ENCODE data around the gene KRT5.

The KRT5 gene

DNA sequence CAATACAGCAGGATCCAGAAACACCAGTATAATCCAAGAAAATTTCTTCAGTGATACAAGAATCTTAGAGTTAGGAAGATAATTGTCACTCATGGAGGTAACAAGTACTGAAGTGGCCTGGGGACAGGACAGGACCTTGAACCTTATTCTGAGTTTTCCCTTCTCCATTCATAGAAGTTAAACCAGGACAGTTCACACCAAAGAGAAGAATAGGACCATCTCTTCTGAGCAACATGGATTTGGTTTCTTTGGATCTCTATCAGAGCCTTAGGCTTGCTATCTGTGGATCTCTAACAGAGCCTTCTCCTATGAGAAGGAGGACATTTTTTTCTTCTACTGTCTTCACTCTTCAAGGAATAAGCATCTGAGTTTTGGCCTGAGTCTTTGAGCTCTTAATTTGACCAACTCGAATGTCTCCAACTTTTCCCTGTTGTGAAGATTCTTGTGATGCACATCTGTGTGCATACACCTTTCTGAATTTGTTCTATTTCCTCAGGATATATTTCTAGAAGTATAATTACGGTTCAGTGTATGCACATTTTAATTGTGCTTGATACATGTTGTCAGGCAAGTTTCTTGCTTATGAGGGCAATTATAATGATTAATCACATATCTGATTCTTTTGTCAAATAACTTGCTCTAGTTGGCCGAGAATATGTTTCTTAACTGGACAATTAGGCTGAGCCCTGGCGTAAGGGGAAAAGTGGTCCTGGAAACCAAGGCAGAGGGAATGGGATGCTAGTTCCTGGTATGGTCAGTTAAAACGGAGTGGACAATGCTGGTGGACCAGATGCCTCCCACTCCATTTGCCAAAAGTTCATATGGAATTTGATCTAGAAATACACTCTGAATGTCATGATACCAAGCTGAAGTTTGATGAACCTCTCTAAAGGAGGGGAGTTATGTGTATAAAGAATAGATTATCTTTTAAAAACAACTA lies 33.8 kb downstream of the KRT5 start:
- Mint-ChIP-seq H3K27ac (no peak overlapping the region), H3K9me3 (no peaks in the 10 kb centered on the region), H3K27me3 (ENCODE audit: low read depth) (peaks cover 24% of the 10 kb centered on the region), H3K36me3 (ENCODE audit: low read depth) (no peaks in the 10 kb centered on the region), H3K4me3 (no peak overlapping the region), H3K4me1 (ENCODE audit: low read depth) (no peaks in the 10 kb centered on the region)

- Mint-ChIP-seq H3K27me3 (ENCODE audit: low read depth) (peaks cover 28% of the 10 kb centered on the region), H3K4me3 (no peak overlapping the region), H3K9me3 (peaks cover 6% of the 10 kb centered on the region), H3K27ac (no peak overlapping the region), H3K4me1 (ENCODE audit: low read depth) (no peaks in the 10 kb centered on the region), H3K36me3 (ENCODE audit: low read depth) (no peaks in the 10 kb centered on the region)
These were observed 40.1 kb downstream of the KRT5 start for GRCh38 chr12:52480073-52480472.

DNA sequence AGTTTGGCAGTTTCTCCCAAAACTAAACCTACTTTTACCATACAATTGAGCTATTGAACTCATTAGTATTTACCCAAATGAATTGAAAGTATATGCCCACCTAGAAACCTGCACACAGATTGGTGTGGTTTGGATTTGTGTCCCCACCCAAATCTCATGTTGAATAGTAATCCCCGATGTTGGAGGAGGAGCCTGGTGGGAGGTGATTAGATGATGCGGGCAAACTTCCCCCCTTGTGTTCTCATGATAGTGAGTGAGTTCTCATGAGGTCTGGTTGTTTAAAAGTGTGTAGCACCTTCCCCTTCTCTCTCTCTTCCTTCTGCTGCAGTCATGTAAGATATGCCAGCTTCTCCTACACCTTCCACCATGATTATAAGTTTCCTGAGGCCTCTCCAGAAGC lies 42.5 kb downstream of the KRT5 start:
- no peak overlapping the region for H3K4me3 Mint-ChIP-seq
- H3K27me3 Mint-ChIP-seq (ENCODE audit: low read depth), result peaks cover 12% of the 10 kb centered on the region
- peaks cover 6% of the 10 kb centered on the region for H3K9me3 Mint-ChIP-seq

GRCh38 chr12:52474212-52474611 lies 46.0 kb downstream of the KRT5 start:
- Mint-ChIP-seq H3K4me3 (no peak overlapping the region), H3K4me1 (ENCODE audit: low read depth) (no peaks in the 10 kb centered on the region), H3K36me3 (ENCODE audit: low read depth) (no peaks in the 10 kb centered on the region), H3K27me3 (ENCODE audit: low read depth) (peaks cover 4% of the 10 kb centered on the region), H3K9me3 (peaks cover under 1% of the 10 kb centered on the region), H3K27ac (no peak overlapping the region)

More for the DNA sequence above, 42.5 kb downstream of the KRT5 start:
- H3K36me3 Mint-ChIP-seq (ENCODE audit: low read depth), result no peaks in the 10 kb centered on the region
- H3K27ac Mint-ChIP-seq, result no peak overlapping the region
- H3K4me1 Mint-ChIP-seq (ENCODE audit: low read depth), result no peaks in the 10 kb centered on the region

GRCh38 chr12:52473768-52474167 lies 46.4 kb downstream of the KRT5 start, which contains the start of gene KRT6C:
Gene KRT6C (minus strand): TSS chr12:52473805. CDS start chr12:52473737, 68 bp downstream.
- H3K36me3 Mint-ChIP-seq (ENCODE audit: low read depth), result no peaks in the 10 kb centered on the region
- no peak within 1 kb of the TSS for H3K27ac Mint-ChIP-seq
- peaks cover 4% of the 10 kb centered on the region for H3K27me3 Mint-ChIP-seq (ENCODE audit: low read depth)
- H3K4me3 Mint-ChIP-seq, result no peak within 1 kb of the TSS
- H3K9me3 Mint-ChIP-seq, result no peaks in the 10 kb centered on the region
- H3K4me1 Mint-ChIP-seq (ENCODE audit: low read depth), result no peaks in the 10 kb centered on the region

DNA sequence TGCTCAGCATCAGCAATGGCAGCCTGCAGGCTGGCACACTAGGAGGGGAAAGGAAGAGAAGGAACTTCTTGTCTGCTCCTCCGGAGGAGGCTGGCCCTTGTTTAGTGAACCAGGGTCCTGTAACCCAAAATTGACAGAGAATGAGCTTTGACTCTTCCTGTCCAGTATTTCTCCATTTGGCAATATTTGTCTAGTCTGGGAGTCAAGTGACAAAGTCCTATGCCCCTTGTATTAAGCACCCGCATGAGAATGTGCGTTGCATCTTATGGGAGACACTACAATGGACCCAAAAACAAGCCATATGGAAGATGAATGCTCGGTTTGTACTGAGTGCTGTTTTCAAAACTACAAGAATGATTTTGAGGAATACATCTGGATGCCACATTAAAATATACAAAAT lies 50.3 kb downstream of the KRT5 start:
- peaks cover 6% of the 10 kb centered on the region for H3K27me3 Mint-ChIP-seq (ENCODE audit: low read depth)
- H3K36me3 Mint-ChIP-seq (ENCODE audit: low read depth), result no peaks in the 10 kb centered on the region
- H3K4me1 Mint-ChIP-seq (ENCODE audit: low read depth), result no peaks in the 10 kb centered on the region
- H3K27ac Mint-ChIP-seq, result no peak overlapping the region
- H3K9me3 Mint-ChIP-seq, result no peaks in the 10 kb centered on the region
- H3K4me3 Mint-ChIP-seq, result no peak overlapping the region

DNA sequence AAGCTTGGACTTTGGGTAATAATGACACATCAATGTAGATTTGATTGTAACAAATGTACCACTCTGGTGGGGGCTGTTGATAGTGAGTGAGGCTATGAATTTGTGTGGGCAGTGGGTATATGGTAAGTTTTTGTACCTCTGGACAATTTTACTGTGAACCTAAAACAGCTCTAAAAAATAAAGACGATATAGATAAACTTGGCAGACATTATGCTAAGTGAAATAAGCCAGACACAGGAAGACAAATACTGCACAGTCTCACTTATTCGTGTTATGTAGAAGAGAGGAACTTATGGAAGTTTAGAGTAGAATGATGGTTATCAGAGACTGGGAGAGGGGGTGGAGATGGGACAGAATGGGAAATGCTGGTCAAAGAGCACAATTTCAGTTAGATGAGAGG lies 55.3 kb downstream of the KRT5 start:
- Mint-ChIP-seq H3K27me3 (ENCODE audit: low read depth) (peaks cover 30% of the 10 kb centered on the region), H3K9me3 (no peaks in the 10 kb centered on the region), H3K4me3 (no peak overlapping the region)

More for the DNA sequence above, 55.3 kb downstream of the KRT5 start:
- Mint-ChIP-seq H3K27ac (no peak overlapping the region), H3K4me1 (ENCODE audit: low read depth) (no peaks in the 10 kb centered on the region), H3K36me3 (ENCODE audit: low read depth) (no peaks in the 10 kb centered on the region)
